K562 (cell line): Measurements from ENCODE around the gene MFF. TPM values are rescaled to one million over a fixed set of nuclear protein-coding genes. Genes with fewer than 3 reads are reported as not detected.
"Not testable (repeated sequence)": the region's sequence is repeated elsewhere in the genome, so short reads cannot be mapped to it uniquely, and the experiment has no call there.

Experiments
- ATAC-seq: fragments of 200-7000 bp; cut with Tn5 transposase; 3 replicates; pipeline ENCODE4 v1.9.1; 2020; ENCODE audit warnings: moderate library complexity
- BruUV-seq: library from RNA; stranded (reverse); fragments of 400-500 nt; replicated peaks from 2 replicates; lab custom pipeline; 2021; lab: Mats Ljungman, UMichigan
- CTCF ChIA-PET: fragments of 300-600 bp; formaldehyde crosslinking; extraction: SDS; loops from one replicate; lab custom pipeline; 2021; ENCODE audit warnings: low intra/inter-chr PET ratio; lab: Yijun Ruan, JAX
- POLR2A ChIA-PET: fragments of 300-600, 350-650 bp; sonication (Branson Sonifier 250); formaldehyde crosslinking; extraction: SDS; loops from one replicate; lab custom pipeline; 2021; ENCODE audit warnings: antibody characterized with exemption, inconsistent platforms; lab: Yijun Ruan, JAX
- DNase-seq, 4 experiments: peaks; one replicate each; pipeline versions ENCODE4 v3.0.0 to v3.0.0-alpha.2; 2011 to 2018; ENCODE audit warnings: low spot score in 3 of 4, mixed read lengths in 3 of 4; ENCODE audit errors: extremely low read depth in 1 of 4
- FAIRE-seq: peaks from 2 replicates; lab custom pipeline; 2011; peaks lifted over from hg19 to GRCh38; lab: Jason Lieb, UNC
- H2AFZ ChIP-seq: 2 replicates; pipeline ENCODE4 v1.6.0; 2011; ENCODE audit warnings: low read depth, low read length, control low read depth, inconsistent platforms
- H3K27ac ChIP-seq: fragments of 200-600 bp; 3 replicates; pipeline ENCODE4 v1.8.0; 2011; ENCODE audit warnings: low read depth, mild to moderate bottlenecking, control low read depth, inconsistent platforms, low read length, moderate library complexity, mixed read lengths; ENCODE audit errors: extremely low read depth
- H3K27me3 ChIP-seq, 2 experiments: fragments of 300-600 bp in 1 of 2; 2 replicates in 1 of 2; 3 replicates in 1 of 2; pipeline versions ENCODE4 v1.6.0 to v1.8.0; 2011; ENCODE audit warnings: inconsistent platforms in 2 of 2, low read length in 2 of 2, mild to moderate bottlenecking in 1 of 2, mixed read lengths in 1 of 2, moderate library complexity in 1 of 2; ENCODE audit not compliant: control insufficient read depth in 2 of 2, insufficient read depth in 2 of 2
- H3K36me3 ChIP-seq: fragments of 300-600 bp; 3 replicates; pipeline ENCODE4 v1.8.0; 2011; ENCODE audit warnings: mild to moderate bottlenecking, low read length, inconsistent platforms; ENCODE audit not compliant: control insufficient read depth, insufficient read depth
- H3K4me1 ChIP-seq, 2 experiments: fragments of 200-600 bp in 1 of 2; replicated peaks in 1 of 2; 2 replicates in 1 of 2; 3 replicates in 1 of 2; pipeline versions ENCODE4 v1.5.1 to v1.8.0; 2011; ENCODE audit warnings: inconsistent platforms in 2 of 2, low read length in 2 of 2, mild to moderate bottlenecking in 1 of 2, mixed read lengths in 1 of 2, moderate library complexity in 1 of 2; ENCODE audit not compliant: control insufficient read depth in 2 of 2, insufficient read depth in 2 of 2
- H3K4me2 ChIP-seq: 2 replicates; pipeline ENCODE4 v1.6.1; 2011; ENCODE audit warnings: low read length, control low read depth, inconsistent platforms, mixed read lengths; ENCODE audit not compliant: insufficient read depth
- H3K4me3 ChIP-seq: fragments of 200-600 bp; sonication (generic), shearing (Covaris generic); 2 replicates; pipeline ENCODE4 v1.5.1; 2016; ENCODE audit warnings: control low read depth, inconsistent platforms
- H3K79me2 ChIP-seq: fragments of 200-600 bp; 3 replicates; pipeline ENCODE4 v1.8.0; 2011; ENCODE audit warnings: low read length, inconsistent platforms; ENCODE audit not compliant: control insufficient read depth, insufficient read depth
- H3K9ac ChIP-seq, 2 experiments: 2 replicates each; pipeline versions ENCODE4 v1.6.0 to v1.6.1; 2011; ENCODE audit warnings: low read depth in 2 of 2, low read length in 2 of 2, control low read depth in 1 of 2, inconsistent platforms in 1 of 2, mild to moderate bottlenecking in 1 of 2, mixed read lengths in 1 of 2; ENCODE audit not compliant: insufficient read depth in 1 of 2
- H3K9me1 ChIP-seq: one replicate; pipeline ENCODE4 v1.6.0; 2011; ENCODE audit warnings: inconsistent platforms, mild to moderate bottlenecking, low read length, moderate library complexity; ENCODE audit not compliant: control insufficient read depth, insufficient read depth
- H3K9me3 ChIP-seq: replicated peaks from 2 replicates; pipeline ENCODE4 v1.5.1; 2011; ENCODE audit warnings: low read depth, low read length, inconsistent platforms; ENCODE audit not compliant: control insufficient read depth, insufficient read depth
- H4K20me1 ChIP-seq: replicated peaks from 2 replicates; pipeline ENCODE4 v1.6.1; 2011; ENCODE audit warnings: low read length, inconsistent platforms, mixed read lengths; ENCODE audit not compliant: control insufficient read depth, insufficient read depth
- CEBPZ ChIP-seq: fragments of 150-350 bp; IDR thresholded peaks from 2 replicates; pipeline ENCODE4 v1.6.1; 2014; ENCODE audit warnings: low read depth, mild to moderate bottlenecking, low read length, borderline replicate concordance
- CTCF ChIP-seq, 3 experiments: IDR thresholded peaks in 2 of 3; conservative IDR thresholded peaks in 1 of 3; 2 replicates each; pipeline ENCODE4 v1.5.1; 2011 to 2012; ENCODE audit warnings: low read length in 3 of 3, mild to moderate bottlenecking in 3 of 3, control low read depth in 2 of 3, improper control_type of control experiment in 1 of 3, inconsistent platforms in 1 of 3, low read depth in 1 of 3, mixed read lengths in 1 of 3, moderate library complexity in 1 of 3; ENCODE audit not compliant: insufficient read depth in 2 of 3
- RAD21 ChIP-seq, 2 experiments: fragments of 250-450 bp in 1 of 2; fragments of 450-650 bp in 1 of 2; sonication (Bioruptor Pico) in 1 of 2; formaldehyde crosslinking in 1 of 2; IDR thresholded peaks in 1 of 2; conservative IDR thresholded peaks in 1 of 2; 2 replicates each; pipeline versions ENCODE4 v1.4.0 to v1.8.0; 2020 to 2022; ENCODE audit warnings: mild to moderate bottlenecking in 2 of 2, moderate library complexity in 1 of 2
- SAP30 ChIP-seq: fragments of 200-600 bp; sonication (generic); IDR thresholded peaks from 2 replicates; pipeline ENCODE4 v1.6.1; 2012; ENCODE audit warnings: borderline replicate concordance, low read depth, mild to moderate bottlenecking, moderate library complexity, low read length, control low read depth, inconsistent platforms; ENCODE audit not compliant: insufficient read depth, poor library complexity, severe bottlenecking
- SOX6 ChIP-seq: fragments of 450-650 bp; IDR thresholded peaks from 2 replicates; pipeline ENCODE4 v1.6.1; 2014; ENCODE audit warnings: mild to moderate bottlenecking
- SRSF1 ChIP-seq: fragments of 200-400 bp; formaldehyde crosslinking; IDR thresholded peaks from 2 replicates; pipeline ENCODE4 v1.6.1; 2017; ENCODE audit warnings: mild to moderate bottlenecking, low read depth, low read length, moderate library complexity
- ZFP1 ChIP-seq: fragments of 450-650 bp; formaldehyde crosslinking; IDR thresholded peaks from 2 replicates; pipeline ENCODE4 v1.4.0; 2020; ENCODE audit warnings: mild to moderate bottlenecking, mixed read lengths
- WGBS: fragments of 100-300 bp; shearing (Covaris generic); methylation state at CpG from one replicate; pipeline ENCODE4 v1.1.6; 2016; ENCODE audit warnings: low coverage, mixed read lengths; ENCODE audit not compliant: insufficient coverage; ENCODE audit errors: missing lambda C conversion rate; 5-methylcytosine and 5-hydroxymethylcytosine counted together
- in situ Hi-C: fragments of 300-500 bp; cut with MboI; formaldehyde crosslinking; loops from 4 replicates; pipeline ENCODE4 v1.15.0; 2018; ENCODE audit warnings: inconsistent platforms, mixed read lengths
- intact Hi-C: fragments of 100-400 bp; cut with micrococcal nuclease; formaldehyde crosslinking; loops from 2 replicates; pipeline ENCODE4 v1.14.2; 2022
- polyA plus RNA-seq, 8 experiments: library from polyadenylated mRNA; depleted of rRNA in 4 of 8; stranded (reverse) in 5 of 8; unstranded in 3 of 8; fragments of >200 nt; fragmentation: Nextera tagmentation in 2 of 8; fragmentation: Illumina TruSeq in 1 of 8; extraction: Ambion mirVana in 2 of 8; extraction: Trizol in 1 of 8; gene quantifications; 2 replicates each; pipeline versions ENCODE4 v1.2.1 to v1.2.3, GENCODE V29; 2011 to 2014; ENCODE audit warnings: inconsistent platforms in 1 of 8, missing spikeins in 1 of 8
- total RNA-seq, 7 experiments: library from RNA; depleted of rRNA in 6 of 7; stranded (reverse); fragments of >200 nt in 6 of 7; fragmentation: Illumina TruSeq in 2 of 7; extraction: Trizol in 2 of 7; gene quantifications; 2 replicates each; pipeline versions ENCODE4 v1.2.1 to v1.2.3, GENCODE V29; 2011 to 2021; ENCODE audit warnings: low replicate concordance in 1 of 7

The MFF gene
- total and polyA plus RNA-seq, 9 of the 15 experiments (the other 6 are each of a cell fraction or from before 2014, with no cell fraction given), result 9.4 to 75.4 (median 55.7) TPM

GRCh38 chr2:227363756-227364155 is 38.7 kb downstream of the MFF start (continued):
- no peak for TF ChIP-seq ZFP1
- no peak for TF ChIP-seq SAP30
- peak; percentile 50 to 64; a peak in 3 of 4 replicates for TF ChIP-seq RAD21 (CRISPR knock-in tag; conservative IDR thresholded peaks at IDR 0.05 in 1 of 2, IDR thresholded peaks at IDR 0.05 in 1 of 2)
- no peak for TF ChIP-seq SOX6
- TF ChIP-seq CEBPZ, result no peak
- peak; percentile 47 to 62 (median 57); a peak in 5 of 6 replicates for TF ChIP-seq CTCF (IDR thresholded peaks at IDR 0.05 in 2 of 3, conservative IDR thresholded peaks at IDR 0.05 in 1 of 3; ENCODE audit: insufficient read depth in 2 of 3, low read depth in 1 of 3, low read length in 3 of 3)
- no peak for TF ChIP-seq SRSF1

GRCh38 chr2:227364585-227365263 is 39.7 kb downstream of the MFF start:
- CTCF ChIA-PET, result interaction anchor here (0.6 kb wide), 1 partner anchor 401 kb away, joined by 4 read pairs; no protein-coding TSS in a partner anchor
- intact Hi-C loops, result loop anchor here (2.0 kb wide), 1 partner anchor 402 kb away; no protein-coding TSS in a partner anchor
- H3K4me2 ChIP-seq, H3K9ac ChIP-seq, H2AFZ ChIP-seq, BruUV-seq, DNase-seq, H3K4me3 ChIP-seq, H3K9me1 ChIP-seq, FAIRE-seq, POLR2A ChIA-PET, H3K36me3 ChIP-seq, H4K20me1 ChIP-seq, H3K4me1 ChIP-seq, H3K27me3 ChIP-seq, H3K27ac ChIP-seq, in situ Hi-C loops, H3K9me3 ChIP-seq, H3K79me2 ChIP-seq: not testable (repeated sequence)
- 6% methylated on average over 8 of the region's 11 CpGs for WGBS
- ATAC-seq, result peak; percentile 42; the same call in 1 of the 3 replicates
